SJSA1 (cell line): ENCODE results near the gene ATP8B3. TPM values are rescaled to one million over a fixed set of nuclear protein-coding genes. Genes with fewer than 3 reads are reported as not detected.
A peak's percentile ranks its signal among the peaks of the same experiment; 100 is the strongest.

ENCODE experiments used
- DNase-seq, 2 experiments: peaks; one replicate each; pipeline ENCODE4 v3.0.0-alpha.2; 2015 to 2020; ENCODE audit warnings: low spot score in 2 of 2, low read depth in 1 of 2
- H3K27ac ChIP-seq: fragments of 250-450 bp; sonication (Bioruptor Pico); 2 replicates; pipeline ENCODE4 v1.5.1; 2020; ENCODE audit warnings: mild to moderate bottlenecking, moderate library complexity
- H3K27me3 ChIP-seq: fragments of 250-450 bp; sonication (Bioruptor Pico); replicated peaks from 2 replicates; pipeline ENCODE4 v1.5.1; 2020; ENCODE audit warnings: mild to moderate bottlenecking, moderate library complexity
- H3K36me3 ChIP-seq: fragments of 250-450 bp; sonication (Bioruptor Pico); 2 replicates; pipeline ENCODE4 v1.5.1; 2020; ENCODE audit warnings: mild to moderate bottlenecking
- H3K4me1 ChIP-seq: fragments of 250-450 bp; sonication (Bioruptor Pico); replicated peaks from 2 replicates; pipeline ENCODE4 v1.6.1; 2021; ENCODE audit warnings: mild to moderate bottlenecking
- H3K4me3 ChIP-seq: fragments of 250-450 bp; sonication (Bioruptor Pico); 2 replicates; pipeline ENCODE4 v1.5.1; 2020; ENCODE audit warnings: mild to moderate bottlenecking
- H3K9me3 ChIP-seq: fragments of 250-450 bp; sonication (Bioruptor Pico); replicated peaks from 2 replicates; pipeline ENCODE4 v1.5.1; 2020; ENCODE audit warnings: mild to moderate bottlenecking
- total RNA-seq: library from RNA; depleted of rRNA; stranded (reverse); fragments of >200 nt; shearing (Covaris generic); gene quantifications from 2 replicates; pipeline ENCODE4 v1.2.3, GENCODE V29; 2014; rRNA removed

Gene ATP8B3
- total RNA-seq, result 2.7 and 3.8 TPM in 2 replicates

- H3K36me3 ChIP-seq, result peaks cover 22% of the 10 kb centered on the region
- no peaks in the 10 kb centered on the region for H3K9me3 ChIP-seq
- H3K27ac ChIP-seq, result peak within 1 kb of the TSS; percentile 77
- peak within 1 kb of the TSS; percentile 58 for H3K4me3 ChIP-seq
- H3K27me3 ChIP-seq, result no peaks in the 10 kb centered on the region
- DNase-seq, result peak in 1 of 2 experiments; percentile 62
- peaks cover 21% of the 10 kb centered on the region for H3K4me1 ChIP-seq
Observed at GRCh38 chr19:1811942-1812425, at the start of gene ATP8B3. TSS of gene ATP8B3 (minus strand) at chr19:1812276. CDS start at chr19:1811736, 540 bp downstream.

DNA sequence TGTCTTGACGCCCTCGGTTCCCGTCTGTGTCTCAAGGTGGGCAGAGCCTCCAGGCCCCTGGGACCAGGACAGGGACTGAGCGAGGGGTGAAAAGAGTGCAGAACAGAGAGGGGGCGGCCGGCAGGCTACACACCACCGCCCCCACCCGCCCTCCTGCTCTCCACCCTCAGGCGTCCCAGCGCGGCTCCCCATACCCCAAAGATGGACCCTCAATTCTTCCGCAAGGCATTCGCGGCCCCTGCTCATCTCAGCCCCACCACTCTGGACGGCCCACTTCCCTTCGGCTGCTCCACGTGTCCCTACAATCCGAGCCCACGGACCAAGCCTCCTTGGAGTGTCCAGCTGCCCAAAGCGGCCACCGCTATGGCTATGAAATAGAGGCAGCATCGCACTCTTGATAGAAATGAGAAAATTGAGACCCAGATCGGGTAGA lies 49.5 kb upstream of the ATP8B3 start:
- Histone ChIP-seq H3K27ac (no peak overlapping the region), H3K27me3 (no peaks in the 10 kb centered on the region), H3K4me1 (peaks cover 19% of the 10 kb centered on the region), H3K36me3 (peaks cover 2% of the 10 kb centered on the region), H3K9me3 (no peaks in the 10 kb centered on the region), H3K4me3 (peak overlapping the region; percentile 57)
- DNase-seq, result no peak

- H3K9me3 ChIP-seq, result no peaks in the 10 kb centered on the region
- no peaks in the 10 kb centered on the region for H3K27me3 ChIP-seq
- H3K36me3 ChIP-seq, result peaks cover 2% of the 10 kb centered on the region
- no peak overlapping the region; the same call in 1 of the 2 replicates for H3K4me3 ChIP-seq
- no peak overlapping the region for H3K27ac ChIP-seq
- peaks cover 20% of the 10 kb centered on the region for H3K4me1 ChIP-seq
- DNase-seq, result no peak
Observed at GRCh38 chr19:1860821-1861598, 48.9 kb upstream of the ATP8B3 start.

DNA sequence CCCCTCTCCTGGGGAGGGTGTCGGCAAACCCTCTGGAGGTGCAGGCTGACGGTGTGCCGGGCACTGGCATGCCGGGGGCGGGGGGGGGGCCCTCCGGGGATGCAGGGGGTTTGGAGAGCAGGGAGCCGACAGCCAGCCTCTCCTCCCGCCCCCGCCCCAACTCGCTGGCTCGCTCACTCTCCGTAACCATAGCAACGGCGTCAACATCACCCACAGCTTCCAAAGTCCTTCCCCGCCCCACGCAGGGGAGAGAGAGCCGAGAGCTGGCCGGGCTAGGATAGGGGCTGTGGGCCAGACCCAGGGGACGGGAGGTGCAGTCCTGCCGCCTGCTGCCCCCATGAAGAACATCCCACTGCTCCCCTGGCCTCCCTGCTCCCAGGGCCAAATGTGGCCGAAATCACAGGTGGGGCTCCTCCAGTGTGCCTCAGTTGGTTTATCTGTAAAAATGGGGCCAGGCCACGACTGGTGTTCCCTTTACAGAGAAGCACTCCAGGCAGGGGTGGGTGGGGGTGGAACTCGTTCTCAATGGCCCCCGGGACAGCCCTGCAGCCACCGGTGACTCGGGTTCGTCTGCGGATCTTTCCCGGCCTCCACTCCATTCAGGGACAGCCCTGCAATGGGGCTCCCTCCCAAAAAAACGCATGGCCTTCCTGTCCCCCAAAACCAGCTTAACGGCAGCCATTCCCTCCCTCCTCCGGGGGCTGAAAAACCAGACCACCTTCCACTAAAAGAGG lies 48.1 kb upstream of the ATP8B3 start:
- Histone ChIP-seq H3K4me3 (no peak overlapping the region), H3K36me3 (peaks cover 2% of the 10 kb centered on the region), H3K27ac (no peak overlapping the region), H3K27me3 (no peaks in the 10 kb centered on the region), H3K4me1 (peaks cover 27% of the 10 kb centered on the region), H3K9me3 (no peaks in the 10 kb centered on the region)
- no peak for DNase-seq

- Histone ChIP-seq H3K4me1 (peaks cover 25% of the 10 kb centered on the region), H3K36me3 (peaks cover 4% of the 10 kb centered on the region), H3K4me3 (no peak overlapping the region), H3K27ac (no peak overlapping the region), H3K27me3 (no peaks in the 10 kb centered on the region), H3K9me3 (no peaks in the 10 kb centered on the region)
- DNase-seq, result no peak
Observed at GRCh38 chr19:1859331-1859781, 47.3 kb upstream of the ATP8B3 start.

DNA sequence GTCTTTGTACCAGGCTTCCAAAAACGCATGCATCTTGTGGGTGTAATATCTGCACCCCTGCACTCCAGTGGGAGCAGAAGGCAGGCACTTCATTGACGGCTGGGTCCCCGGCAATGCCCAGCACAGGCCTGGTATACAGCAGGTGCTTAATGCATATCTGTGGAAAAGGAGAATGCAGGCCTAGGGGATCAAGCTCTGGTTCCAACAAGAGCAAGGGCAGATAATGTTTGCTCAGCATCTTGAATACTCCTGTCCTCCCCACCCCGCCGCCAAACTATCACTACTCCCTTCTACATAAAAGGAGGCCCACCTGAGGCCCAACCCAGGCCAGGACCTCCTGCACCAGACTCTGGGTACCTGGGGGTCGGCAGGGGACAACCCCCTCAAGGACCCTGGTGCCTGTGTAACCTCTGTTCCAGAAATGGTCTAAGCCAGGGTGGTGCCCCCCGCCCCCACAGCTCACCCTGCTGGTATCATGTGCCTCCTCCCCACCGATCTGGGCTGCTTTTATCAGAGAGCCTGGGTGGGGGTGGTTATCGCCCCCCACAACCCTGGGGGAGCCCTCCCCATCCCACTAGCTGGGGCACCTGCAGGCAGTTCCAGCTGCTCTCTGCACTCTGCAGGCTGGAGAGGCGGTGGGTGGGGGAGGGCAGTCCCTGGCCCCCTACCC lies 46.5 kb upstream of the ATP8B3 start:
- no peaks in the 10 kb centered on the region for H3K27me3 ChIP-seq
- no peak overlapping the region for H3K27ac ChIP-seq
- no peaks in the 10 kb centered on the region for H3K9me3 ChIP-seq
- H3K4me3 ChIP-seq, result no peak overlapping the region
- DNase-seq, result no peak
- peaks cover 9% of the 10 kb centered on the region for H3K36me3 ChIP-seq
- H3K4me1 ChIP-seq, result peaks cover 28% of the 10 kb centered on the region

- Histone ChIP-seq H3K27me3 (no peaks in the 10 kb centered on the region), H3K9me3 (no peaks in the 10 kb centered on the region), H3K27ac (no peak overlapping the region), H3K36me3 (peaks cover 10% of the 10 kb centered on the region), H3K4me3 (no peak overlapping the region), H3K4me1 (peaks cover 35% of the 10 kb centered on the region)
- DNase-seq, result no peak
Observed at GRCh38 chr19:1857648-1858326, 45.7 kb upstream of the ATP8B3 start.

GRCh38 chr19:1856698-1857603 lies 44.9 kb upstream of the ATP8B3 start:
- Histone ChIP-seq H3K9me3 (no peaks in the 10 kb centered on the region), H3K27me3 (no peaks in the 10 kb centered on the region), H3K4me1 (peaks cover 31% of the 10 kb centered on the region), H3K27ac (no peak overlapping the region), H3K36me3 (peaks cover 11% of the 10 kb centered on the region; the same call in 1 of the 2 replicates), H3K4me3 (no peak overlapping the region)
- no peak for DNase-seq

- no peaks in the 10 kb centered on the region for H3K9me3 ChIP-seq
- peaks cover 11% of the 10 kb centered on the region; the same call in 1 of the 2 replicates for H3K36me3 ChIP-seq
- H3K4me3 ChIP-seq, result no peak overlapping the region
- no peak for DNase-seq
- H3K4me1 ChIP-seq, result peaks cover 25% of the 10 kb centered on the region
- H3K27ac ChIP-seq, result no peak overlapping the region
- H3K27me3 ChIP-seq, result no peaks in the 10 kb centered on the region
Observed at GRCh38 chr19:1856345-1856697, 44.2 kb upstream of the ATP8B3 start.

DNA sequence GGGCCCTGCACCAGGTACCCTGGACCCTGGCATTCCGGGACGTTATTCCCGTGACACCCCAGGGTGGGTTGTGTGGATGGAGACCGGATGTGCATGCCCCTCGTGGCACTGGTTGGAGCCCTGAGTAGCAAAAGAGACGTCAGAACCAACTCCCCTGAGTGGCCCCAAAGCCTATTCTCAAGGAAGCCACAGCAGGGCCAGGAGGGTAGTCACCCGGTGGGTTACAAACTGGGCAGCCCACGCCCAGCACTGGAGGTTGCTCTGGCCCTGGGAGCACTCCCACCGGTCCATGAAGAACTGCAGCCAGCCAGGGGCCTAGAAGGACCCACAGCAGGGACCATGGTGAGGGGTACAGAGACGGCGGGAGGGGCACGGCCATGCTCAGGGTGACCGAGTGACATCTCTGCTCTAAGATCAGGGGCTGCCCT lies 43.8 kb upstream of the ATP8B3 start:
- H3K4me1 ChIP-seq, result peaks cover 24% of the 10 kb centered on the region
- peak overlapping the region; percentile 31; the same call in 1 of the 2 replicates for H3K27ac ChIP-seq
- no peaks in the 10 kb centered on the region for H3K27me3 ChIP-seq
- no peak for DNase-seq
- 0 out of 2 replicates have a peak overlapping the region, but pooled peaks have one; percentile 5 for H3K4me3 ChIP-seq
- peaks cover 11% of the 10 kb centered on the region; the same call in 1 of the 2 replicates for H3K36me3 ChIP-seq
- H3K9me3 ChIP-seq, result no peaks in the 10 kb centered on the region

- peak; percentile 44 to 88 for DNase-seq
- Histone ChIP-seq H3K4me3 (0 out of 2 replicates have a peak overlapping the region, but pooled peaks have one; percentile 5), H3K4me1 (peaks cover 24% of the 10 kb centered on the region)
Observed at GRCh38 chr19:1855040-1855827, 43.2 kb upstream of the ATP8B3 start.

More at GRCh38 chr19:1855040-1855827, 43.2 kb upstream of the ATP8B3 start:
- Histone ChIP-seq H3K36me3 (peaks cover 11% of the 10 kb centered on the region; the same call in 1 of the 2 replicates), H3K27me3 (no peaks in the 10 kb centered on the region), H3K27ac (peak overlapping the region; percentile 31; the same call in 1 of the 2 replicates), H3K9me3 (no peaks in the 10 kb centered on the region)
